NCI-H82 treated with DMSO at 0.1 percent for 48 hours (cell line): ENCODE data around the gene MIPEP.
"Not testable (repeated sequence)": the region's sequence is repeated elsewhere in the genome, so short reads cannot be mapped to it uniquely, and the experiment has no call there.

ENCODE experiments used
- DNase-seq: peaks from one replicate; lab custom pipeline; 2025; ENCODE audit not compliant: unreplicated experiment; lab: John Stamatoyannopoulos, UW

The MIPEP gene

GRCh38 chr13:23778002-23778652 is 111.1 kb downstream of the MIPEP start:
- DNase-seq = no peak

GRCh38 chr13:23777575-23777870 is 111.7 kb downstream of the MIPEP start:
- no peak for DNase-seq

- DNase-seq = no peak
Observed at GRCh38 chr13:23776698-23777574, 112.3 kb downstream of the MIPEP start.

- DNase-seq = no peak
Observed at GRCh38 chr13:23772717-23773116, 116.5 kb downstream of the MIPEP start.

- DNase-seq = peak; percentile 94
Observed at GRCh38 chr13:23771956-23772355, 117.2 kb downstream of the MIPEP start.

GRCh38 chr13:23771552-23771951 is 117.6 kb downstream of the MIPEP start:
- DNase-seq = no peak

- DNase-seq = no peak
Observed at GRCh38 chr13:23770973-23771372, 118.2 kb downstream of the MIPEP start.

GRCh38 chr13:23770428-23770827 is 118.8 kb downstream of the MIPEP start:
- no peak for DNase-seq

GRCh38 chr13:23769401-23769800 is 119.8 kb downstream of the MIPEP start:
- DNase-seq = no peak

GRCh38 chr13:23767838-23768237 is 121.4 kb downstream of the MIPEP start:
- DNase-seq = no peak

GRCh38 chr13:23766939-23767338 is 122.3 kb downstream of the MIPEP start:
- no peak for DNase-seq

- DNase-seq = peak; percentile 40
Observed at GRCh38 chr13:23766283-23766682, 122.9 kb downstream of the MIPEP start.

GRCh38 chr13:23765531-23765930 is 123.7 kb downstream of the MIPEP start:
- DNase-seq = no peak

- DNase-seq = no peak
Observed at GRCh38 chr13:23763318-23763717, 125.9 kb downstream of the MIPEP start.

GRCh38 chr13:23761760-23762159 is 127.4 kb downstream of the MIPEP start:
- DNase-seq = not testable (repeated sequence)

GRCh38 chr13:23760000-23760399 is 129.2 kb downstream of the MIPEP start:
- no peak for DNase-seq

- no peak for DNase-seq
Observed at GRCh38 chr13:23758798-23759527, 130.2 kb downstream of the MIPEP start.

GRCh38 chr13:23754997-23755396 is 134.2 kb downstream of the MIPEP start:
- no peak for DNase-seq

GRCh38 chr13:23754506-23754905 is 134.7 kb downstream of the MIPEP start:
- DNase-seq = no peak

GRCh38 chr13:23753458-23753857 is 135.7 kb downstream of the MIPEP start:
- DNase-seq = no peak

- peak; percentile 69 for DNase-seq
Observed at GRCh38 chr13:23752111-23753001, 136.8 kb downstream of the MIPEP start.
